ENCODE measurements around the gene ITCH. TPM values are rescaled to one million over a fixed set of nuclear protein-coding genes. Genes with fewer than 3 reads are reported as not detected.

Gene ITCH
- total and polyA plus RNA-seq, 9 of the 15 experiments (the other 6 are each of a cell fraction or from before 2014, with no cell fraction given): 7.5 to 53.0 (median 22.9) TPM

DNA sequence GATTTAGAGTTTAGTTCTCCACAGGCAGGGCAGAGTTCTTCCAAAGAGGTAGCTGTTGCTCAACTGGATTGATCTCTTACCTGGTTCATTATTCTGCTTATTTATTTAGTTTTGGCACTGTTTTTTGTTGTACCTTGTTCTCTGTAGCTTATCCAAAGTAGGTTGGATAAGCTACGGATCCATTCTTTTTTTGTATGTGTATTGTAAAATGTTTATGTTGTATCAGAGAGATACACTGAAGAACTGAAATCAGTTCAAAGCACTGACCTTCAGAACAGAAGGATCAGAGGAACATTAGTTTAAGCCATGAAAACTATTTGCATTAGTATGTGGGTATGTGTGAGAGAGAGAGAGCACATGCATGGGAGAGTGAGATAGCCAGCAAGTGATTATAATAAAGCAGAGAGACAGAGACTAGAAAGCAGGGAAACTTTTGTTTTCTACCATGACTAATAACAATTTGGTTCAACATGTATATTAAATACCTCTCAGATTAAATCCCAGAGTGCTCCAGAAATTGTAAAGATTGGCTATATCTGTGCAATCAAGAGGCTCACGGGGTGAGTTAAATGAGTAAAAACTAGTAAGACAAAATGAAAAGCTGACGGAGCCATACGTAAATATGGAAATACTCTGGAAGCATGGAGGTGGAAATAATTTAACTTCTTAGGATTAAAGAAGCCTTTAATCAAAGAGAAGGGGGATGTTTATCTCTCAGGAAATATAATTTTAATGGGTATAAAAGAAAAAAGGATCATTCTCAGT is 40.2 kb downstream of the ITCH start:
- H3K4me2 ChIP-seq (ENCODE audit: insufficient read depth, low read length): no peak overlapping the region
- TF ChIP-seq, protein P1, sequence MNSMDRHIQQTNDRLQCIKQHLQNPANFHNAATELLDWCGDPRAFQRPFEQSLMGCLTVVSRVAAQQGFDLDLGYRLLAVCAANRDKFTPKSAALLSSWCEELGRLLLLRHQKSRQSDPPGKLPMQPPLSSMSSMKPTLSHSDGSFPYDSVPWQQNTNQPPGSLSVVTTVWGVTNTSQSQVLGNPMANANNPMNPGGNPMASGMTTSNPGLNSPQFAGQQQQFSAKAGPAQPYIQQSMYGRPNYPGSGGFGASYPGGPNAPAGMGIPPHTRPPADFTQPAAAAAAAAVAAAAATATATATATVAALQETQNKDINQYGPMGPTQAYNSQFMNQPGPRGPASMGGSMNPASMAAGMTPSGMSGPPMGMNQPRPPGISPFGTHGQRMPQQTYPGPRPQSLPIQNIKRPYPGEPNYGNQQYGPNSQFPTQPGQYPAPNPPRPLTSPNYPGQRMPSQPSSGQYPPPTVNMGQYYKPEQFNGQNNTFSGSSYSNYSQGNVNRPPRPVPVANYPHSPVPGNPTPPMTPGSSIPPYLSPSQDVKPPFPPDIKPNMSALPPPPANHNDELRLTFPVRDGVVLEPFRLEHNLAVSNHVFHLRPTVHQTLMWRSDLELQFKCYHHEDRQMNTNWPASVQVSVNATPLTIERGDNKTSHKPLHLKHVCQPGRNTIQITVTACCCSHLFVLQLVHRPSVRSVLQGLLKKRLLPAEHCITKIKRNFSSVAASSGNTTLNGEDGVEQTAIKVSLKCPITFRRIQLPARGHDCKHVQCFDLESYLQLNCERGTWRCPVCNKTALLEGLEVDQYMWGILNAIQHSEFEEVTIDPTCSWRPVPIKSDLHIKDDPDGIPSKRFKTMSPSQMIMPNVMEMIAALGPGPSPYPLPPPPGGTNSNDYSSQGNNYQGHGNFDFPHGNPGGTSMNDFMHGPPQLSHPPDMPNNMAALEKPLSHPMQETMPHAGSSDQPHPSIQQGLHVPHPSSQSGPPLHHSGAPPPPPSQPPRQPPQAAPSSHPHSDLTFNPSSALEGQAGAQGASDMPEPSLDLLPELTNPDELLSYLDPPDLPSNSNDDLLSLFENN (IDR thresholded peaks at IDR 0.05; ENCODE audit: low read depth in 2 of 2, low read length in 2 of 2): no peak
- TF ChIP-seq, protein P2, sequence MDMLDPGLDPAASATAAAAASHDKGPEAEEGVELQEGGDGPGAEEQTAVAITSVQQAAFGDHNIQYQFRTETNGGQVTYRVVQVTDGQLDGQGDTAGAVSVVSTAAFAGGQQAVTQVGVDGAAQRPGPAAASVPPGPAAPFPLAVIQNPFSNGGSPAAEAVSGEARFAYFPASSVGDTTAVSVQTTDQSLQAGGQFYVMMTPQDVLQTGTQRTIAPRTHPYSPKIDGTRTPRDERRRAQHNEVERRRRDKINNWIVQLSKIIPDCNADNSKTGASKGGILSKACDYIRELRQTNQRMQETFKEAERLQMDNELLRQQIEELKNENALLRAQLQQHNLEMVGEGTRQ (CRISPR knock-in tag; IDR thresholded peaks at IDR 0.05): no peak
- no peak for TF ChIP-seq ZNF77 (CRISPR knock-in tag; IDR thresholded peaks at IDR 0.05)
- no peaks in the 10 kb centered on the region for H3K27me3 ChIP-seq (ENCODE audit: control insufficient read depth in 2 of 2, insufficient read depth in 2 of 2, low read length in 2 of 2)
- no peaks in the 10 kb centered on the region for H3K9me3 ChIP-seq (replicated peaks; ENCODE audit: control insufficient read depth, insufficient read depth, low read depth, low read length)
- no peak overlapping the region for H2AFZ ChIP-seq (ENCODE audit: low read depth, low read length)
- CTCF ChIA-PET (ENCODE audit: low intra/inter-chr PET ratio): no interaction called here
- BruUV-seq (replicated peaks): no TSS peak
- WGBS (ENCODE audit: insufficient coverage, low coverage, missing lambda C conversion rate): 91% methylated on average over 4 of the region's 4 CpGs
- H3K9me1 ChIP-seq (ENCODE audit: control insufficient read depth, insufficient read depth, low read length): no peaks in the 10 kb centered on the region
- intact Hi-C loops (cut with micrococcal nuclease): no loop called here
- peaks cover 33% of the 10 kb centered on the region; the same call in 2 of the 3 replicates for H3K36me3 ChIP-seq (ENCODE audit: control insufficient read depth, insufficient read depth, low read length)
- no peak overlapping the region for H3K4me3 ChIP-seq
- FAIRE-seq (no peak), ATAC-seq (no peak), DNase-seq (ENCODE audit: extremely low read depth in 1 of 4, low spot score in 3 of 4) (no peak)
- POLR2A ChIA-PET: interaction anchor here (0.7 kb wide), 2 partner anchors 12 to 32 kb away, joined by 3 read pairs; no protein-coding TSS in a partner anchor
- no peaks in the 10 kb centered on the region for H3K4me1 ChIP-seq (replicated peaks in 1 of 2; ENCODE audit: control insufficient read depth in 2 of 2, insufficient read depth in 2 of 2, low read length in 2 of 2)
- no peaks in the 10 kb centered on the region for H4K20me1 ChIP-seq (replicated peaks; ENCODE audit: control insufficient read depth, insufficient read depth, low read length)
- peaks cover 50% of the 10 kb centered on the region for H3K79me2 ChIP-seq (ENCODE audit: control insufficient read depth, insufficient read depth, low read length)
- H3K9ac ChIP-seq (ENCODE audit: insufficient read depth in 1 of 2, low read depth in 2 of 2, low read length in 2 of 2): no peak overlapping the region
- no peak overlapping the region for H3K27ac ChIP-seq (ENCODE audit: extremely low read depth, low read depth, low read length)
- in situ Hi-C loops (cut with MboI): no loop called here
